Muscle of back (tissue), 13 donors: ENCODE results near the gene NACA2. TPM values are rescaled to one million over a fixed set of nuclear protein-coding genes. Genes with fewer than 3 reads are reported as not detected.
A peak's percentile ranks its signal among the peaks of the same experiment; 100 is the strongest.
"Not testable (repeated sequence)": the region's sequence is repeated elsewhere in the genome, so short reads cannot be mapped to it uniquely, and the experiment has no call there.

Experiments
- DNase-seq, 3 donors: peaks; one replicate each; pipeline versions ENCODE4 v3.0.0 to v3.0.0-alpha.2; 2013
- long read RNA-seq, 9 donors: transcript quantifications; one replicate each; lab custom pipeline, GENCODE V29; 2026
- polyA plus RNA-seq, 10 donors: library from polyadenylated mRNA; unstranded; fragments of 120-200 nt; gene quantifications; one replicate each; pipeline ENCODE4 v1.2.1, GENCODE V29; 2013; ENCODE audit not compliant: insufficient read length in 10 of 10

Gene NACA2
- polyA plus RNA-seq, result 1 to 10 TPM in 7 of 10 donors, under 1 TPM in 3; 0.59 to 2.6 (median 1.2) TPM
- long read RNA-seq, donor 1, result 0 reads
- long read RNA-seq, donor 2, result 0 reads
- long read RNA-seq, donor 3, result 0 reads
- long read RNA-seq, donor 4, result 0 reads
- long read RNA-seq, donor 5, result 0 reads
- long read RNA-seq, donor 6, partial matches to known transcripts, result 0 of 1 reads
- long read RNA-seq, donor 6, other reads (novel, unspliced or antisense), result 0 of 1 reads
- long read RNA-seq, donor 7, result 0 reads
- long read RNA-seq, donor 8, partial matches to known transcripts, result 0 of 1 reads
- long read RNA-seq, donor 8, other reads (novel, unspliced or antisense), result 0 of 1 reads
- long read RNA-seq, donor 9, result 0 reads

GRCh38 chr17:61591018-61591417, at the start of gene NACA2:
NACA2 (minus strand) TSS chr17:61591219; CDS start chr17:61591180, 39 bp downstream.
- no peak for DNase-seq

GRCh38 chr17:61639818-61640217, 48.8 kb upstream of the NACA2 start:
- DNase-seq, result no peak

GRCh38 chr17:61638087-61638486, 47.1 kb upstream of the NACA2 start:
- DNase-seq, result no peak

GRCh38 chr17:61635913-61636432, 45.0 kb upstream of the NACA2 start:
- peak in 2 of 3 donors; percentile 19 to 42 for DNase-seq

GRCh38 chr17:61634942-61635538, 44.0 kb upstream of the NACA2 start:
- DNase-seq, result no peak

- no peak for DNase-seq
Measured at GRCh38 chr17:61634011-61634539, 43.1 kb upstream of the NACA2 start.

- DNase-seq, result no peak
Measured at GRCh38 chr17:61632826-61633225, 41.8 kb upstream of the NACA2 start.

GRCh38 chr17:61631800-61632199, 40.8 kb upstream of the NACA2 start:
- DNase-seq, result no peak

- DNase-seq, result not testable (repeated sequence)
Measured at GRCh38 chr17:61628158-61628557, 37.1 kb upstream of the NACA2 start.

- DNase-seq, result peak in 1 of 3 donors; percentile 38
Measured at GRCh38 chr17:61627658-61628057, 36.6 kb upstream of the NACA2 start.

GRCh38 chr17:61627125-61627524, 36.1 kb upstream of the NACA2 start:
- DNase-seq, result peak in 1 of 3 donors; percentile 18

- no peak for DNase-seq
Measured at GRCh38 chr17:61625564-61625963, 34.5 kb upstream of the NACA2 start.

- no peak for DNase-seq
Measured at GRCh38 chr17:61624951-61625350, 33.9 kb upstream of the NACA2 start.

- no peak for DNase-seq
Measured at GRCh38 chr17:61621317-61621716, 30.3 kb upstream of the NACA2 start.

GRCh38 chr17:61619953-61620352, 28.9 kb upstream of the NACA2 start:
- no peak for DNase-seq

- DNase-seq, result no peak
Measured at GRCh38 chr17:61619493-61619892, 28.5 kb upstream of the NACA2 start.

- peak in 1 of 3 donors; percentile 25 for DNase-seq
Measured at GRCh38 chr17:61618950-61619349, 27.9 kb upstream of the NACA2 start.

- DNase-seq, result peak in 2 of 3 donors; percentile 46 to 77
Measured at GRCh38 chr17:61617330-61617729, 26.3 kb upstream of the NACA2 start.

GRCh38 chr17:61616783-61617182, 25.8 kb upstream of the NACA2 start:
- DNase-seq, result no peak

GRCh38 chr17:61614219-61614618, 23.2 kb upstream of the NACA2 start:
- DNase-seq, result no peak

GRCh38 chr17:61611323-61611722, 20.3 kb upstream of the NACA2 start:
- DNase-seq, result no peak

- DNase-seq, result no peak
Measured at GRCh38 chr17:61605692-61606091, 14.7 kb upstream of the NACA2 start.

GRCh38 chr17:61601297-61601696, 10.3 kb upstream of the NACA2 start:
- DNase-seq, result no peak
